ENCODE data around the gene DEPDC5. TPM values are rescaled to one million over a fixed set of nuclear protein-coding genes. Genes with fewer than 3 reads are reported as not detected.
A peak's percentile ranks its signal among the peaks of the same experiment; 100 is the strongest.

Gene DEPDC5
- total RNA-seq, 1 donor from 2014 or later = 39.5 TPM

DNA sequence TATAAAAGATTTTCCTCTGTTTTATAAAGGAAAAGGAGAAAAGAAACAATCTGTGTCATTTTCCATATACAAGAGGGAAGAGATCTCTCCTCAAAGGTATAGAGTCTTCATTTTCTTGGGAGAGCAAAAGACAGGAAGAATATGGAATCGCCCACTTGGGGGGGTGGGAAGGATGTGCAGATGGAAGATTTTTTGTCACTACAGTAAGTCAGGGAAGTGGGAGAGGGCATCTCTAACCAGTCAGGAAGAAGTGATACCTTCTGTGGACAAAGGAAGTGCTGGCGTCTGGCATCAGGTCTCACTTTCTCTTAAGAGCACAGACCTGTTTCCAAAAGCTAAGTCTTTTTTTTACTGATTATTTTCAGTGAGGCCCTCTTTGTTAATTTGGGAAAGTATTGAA lies 5.3 kb upstream of the DEPDC5 start:
- DNase-seq (ENCODE audit: low read depth, low spot score) = no peak
- no peaks in the 10 kb centered on the region for H3K27me3 Mint-ChIP-seq (ENCODE audit: low read depth)
- no peaks in the 10 kb centered on the region for H3K9me3 Mint-ChIP-seq
- TF ChIP-seq, protein P1, sequence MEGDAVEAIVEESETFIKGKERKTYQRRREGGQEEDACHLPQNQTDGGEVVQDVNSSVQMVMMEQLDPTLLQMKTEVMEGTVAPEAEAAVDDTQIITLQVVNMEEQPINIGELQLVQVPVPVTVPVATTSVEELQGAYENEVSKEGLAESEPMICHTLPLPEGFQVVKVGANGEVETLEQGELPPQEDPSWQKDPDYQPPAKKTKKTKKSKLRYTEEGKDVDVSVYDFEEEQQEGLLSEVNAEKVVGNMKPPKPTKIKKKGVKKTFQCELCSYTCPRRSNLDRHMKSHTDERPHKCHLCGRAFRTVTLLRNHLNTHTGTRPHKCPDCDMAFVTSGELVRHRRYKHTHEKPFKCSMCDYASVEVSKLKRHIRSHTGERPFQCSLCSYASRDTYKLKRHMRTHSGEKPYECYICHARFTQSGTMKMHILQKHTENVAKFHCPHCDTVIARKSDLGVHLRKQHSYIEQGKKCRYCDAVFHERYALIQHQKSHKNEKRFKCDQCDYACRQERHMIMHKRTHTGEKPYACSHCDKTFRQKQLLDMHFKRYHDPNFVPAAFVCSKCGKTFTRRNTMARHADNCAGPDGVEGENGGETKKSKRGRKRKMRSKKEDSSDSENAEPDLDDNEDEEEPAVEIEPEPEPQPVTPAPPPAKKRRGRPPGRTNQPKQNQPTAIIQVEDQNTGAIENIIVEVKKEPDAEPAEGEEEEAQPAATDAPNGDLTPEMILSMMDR (conservative IDR thresholded peaks at IDR 0.05) = no peak
- H3K36me3 Mint-ChIP-seq (ENCODE audit: low read depth) = peaks cover 4% of the 10 kb centered on the region
- peaks cover 52% of the 10 kb centered on the region for H3K4me1 Mint-ChIP-seq
- H3K4me3 Mint-ChIP-seq = peak overlapping the region; percentile 92
- peak overlapping the region; percentile 38 for H3K27ac Mint-ChIP-seq (ENCODE audit: unreplicated experiment)

DNA sequence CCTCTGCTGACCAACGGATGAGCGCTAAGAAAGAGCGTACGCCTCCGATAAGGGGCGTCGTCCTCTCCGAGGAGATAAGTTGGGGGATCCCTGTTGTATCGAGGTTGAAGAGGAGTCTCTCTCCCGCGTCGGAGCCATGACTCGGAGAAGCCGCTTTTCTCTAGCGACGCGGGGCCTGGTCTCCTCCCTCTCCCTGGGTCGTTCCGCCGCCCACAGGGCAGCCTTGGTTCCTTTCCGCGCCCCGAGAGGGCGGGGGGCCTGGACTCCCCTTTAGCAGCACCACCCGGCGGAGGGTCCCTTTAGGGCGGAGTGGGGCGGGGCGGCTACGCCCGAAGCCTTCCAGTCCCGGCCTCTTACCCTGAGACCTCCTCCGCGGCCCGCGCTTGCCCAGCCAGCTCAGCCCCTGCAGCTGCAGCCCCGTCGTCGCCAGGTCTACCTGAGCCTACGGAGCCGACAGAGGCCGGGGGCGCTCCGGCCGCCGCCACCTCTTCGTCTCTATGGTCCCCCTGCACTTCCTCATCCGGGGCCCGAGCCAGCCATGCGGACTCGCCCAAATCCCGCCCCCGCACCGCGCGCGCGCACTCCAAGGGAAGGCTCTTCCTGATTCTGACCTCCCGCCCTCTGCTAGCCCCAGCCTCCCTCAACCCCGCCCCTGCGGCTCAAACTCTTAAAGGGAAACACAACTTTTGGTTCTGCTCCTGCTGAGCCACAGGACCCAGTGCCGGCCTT lies 4.0 kb upstream of the DEPDC5 start, which contains the start of gene PRR14L:
Gene PRR14L, minus strand, starts transcription at position 497 of the 729 bp plus-strand sequence. CDS start 11,272 bp downstream, outside the sequence.
- peak within 1 kb of the TSS; percentile 91 for H3K27ac Mint-ChIP-seq (ENCODE audit: unreplicated experiment)
- H3K27me3 Mint-ChIP-seq (ENCODE audit: low read depth) = no peaks in the 10 kb centered on the region
- peaks cover 58% of the 10 kb centered on the region for H3K4me1 Mint-ChIP-seq
- DNase-seq (ENCODE audit: low read depth, low spot score) = peak; percentile 100
- H3K36me3 Mint-ChIP-seq (ENCODE audit: low read depth) = no peaks in the 10 kb centered on the region
- H3K4me3 Mint-ChIP-seq = peak within 1 kb of the TSS; percentile 92
- no peaks in the 10 kb centered on the region for H3K9me3 Mint-ChIP-seq
- TF ChIP-seq, protein P1 (conservative IDR thresholded peaks at IDR 0.05) = no peak

DNA sequence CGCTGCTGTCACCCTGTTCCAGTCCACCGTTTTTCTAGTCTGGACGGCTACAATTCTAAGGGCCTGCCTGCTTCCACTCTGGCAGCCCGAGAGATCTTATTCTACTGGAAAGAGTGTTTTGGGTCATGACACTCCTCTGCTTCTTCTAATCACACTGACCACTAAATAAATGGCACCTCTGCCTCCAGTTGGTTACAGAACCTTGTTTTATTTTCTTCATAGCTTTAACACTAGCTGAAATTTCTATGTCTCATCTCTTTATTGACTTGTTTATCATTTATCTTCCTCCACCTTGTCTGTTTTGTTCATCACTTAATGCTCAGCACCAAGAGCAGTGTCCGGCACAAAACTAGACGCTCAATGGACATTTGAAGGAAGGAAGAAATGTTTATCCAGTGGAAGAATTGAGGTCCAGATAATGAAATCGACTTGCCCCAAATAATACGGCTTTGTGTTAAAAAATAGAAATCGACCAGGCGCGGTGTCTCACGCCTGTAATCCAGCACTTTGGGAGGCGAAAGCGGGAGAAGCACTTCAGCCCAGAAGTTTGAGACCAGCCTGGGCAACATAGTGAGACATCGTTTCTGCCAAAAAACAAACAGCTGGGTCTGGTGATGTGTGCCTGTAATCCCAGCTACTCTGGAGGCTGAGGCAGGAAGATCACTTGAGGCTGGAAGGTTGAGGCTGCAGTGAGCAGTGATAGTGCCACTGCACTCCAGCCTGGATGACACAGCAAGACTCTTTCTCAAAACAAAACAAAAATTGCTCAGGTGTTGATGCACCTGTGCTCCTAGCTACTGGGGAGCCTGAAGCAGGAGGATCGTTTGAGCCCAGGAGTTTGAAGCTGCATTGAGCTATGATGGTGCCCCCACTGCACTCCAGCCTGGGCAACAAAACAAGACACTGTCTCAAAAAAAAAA lies 3.2 kb upstream of the DEPDC5 start:
- peaks cover 63% of the 10 kb centered on the region for H3K4me1 Mint-ChIP-seq
- TF ChIP-seq, protein P1 (conservative IDR thresholded peaks at IDR 0.05) = no peak

DNA sequence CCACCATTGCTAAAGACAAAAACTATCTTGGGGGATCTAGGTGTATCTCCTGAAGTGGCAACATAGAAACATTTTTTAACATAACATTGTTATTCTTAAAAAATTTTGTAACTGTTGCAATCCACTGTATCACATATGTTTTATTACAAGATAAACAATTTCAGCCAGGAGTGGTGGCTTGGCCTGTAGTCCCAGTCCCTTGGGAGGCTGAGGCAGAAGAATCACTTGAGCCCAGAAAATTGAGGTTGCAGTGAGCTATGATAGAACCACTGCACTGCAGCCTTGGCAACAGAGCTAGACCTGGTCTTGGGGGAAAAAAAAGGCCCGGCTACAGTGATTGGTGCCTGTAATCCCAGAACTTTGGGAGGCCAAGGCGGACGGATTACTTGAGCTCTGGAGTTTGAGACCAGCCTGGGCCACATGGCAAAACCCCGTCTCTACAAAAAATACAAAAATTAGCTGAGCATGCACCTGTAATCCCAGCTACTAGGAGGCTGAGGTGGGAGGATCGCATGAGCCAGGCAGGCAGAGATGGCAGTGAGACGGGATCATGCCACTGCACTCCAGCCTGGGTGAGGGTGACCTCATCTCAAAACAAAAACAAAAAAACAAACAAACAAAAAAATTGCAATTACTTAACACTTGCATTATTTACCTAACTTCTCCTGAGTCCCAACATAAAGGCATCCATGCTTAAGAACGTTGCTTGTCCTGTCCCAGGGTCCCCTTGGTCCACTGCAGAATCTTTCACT lies 1.5 kb upstream of the DEPDC5 start:
- H3K27ac Mint-ChIP-seq (ENCODE audit: unreplicated experiment) = peak overlapping the region; percentile 100
- H3K36me3 Mint-ChIP-seq (ENCODE audit: low read depth) = no peaks in the 10 kb centered on the region
- peak overlapping the region; percentile 95 for H3K4me3 Mint-ChIP-seq
- peaks cover 63% of the 10 kb centered on the region for H3K4me1 Mint-ChIP-seq
- H3K9me3 Mint-ChIP-seq = no peaks in the 10 kb centered on the region
- no peak for DNase-seq (ENCODE audit: low read depth, low spot score)
- no peaks in the 10 kb centered on the region for H3K27me3 Mint-ChIP-seq (ENCODE audit: low read depth)
- TF ChIP-seq, protein P1 (conservative IDR thresholded peaks at IDR 0.05) = no peak

More for the DNA sequence above, 3.2 kb upstream of the DEPDC5 start:
- H3K36me3 Mint-ChIP-seq (ENCODE audit: low read depth) = no peaks in the 10 kb centered on the region
- no peaks in the 10 kb centered on the region for H3K9me3 Mint-ChIP-seq
- H3K27me3 Mint-ChIP-seq (ENCODE audit: low read depth) = no peaks in the 10 kb centered on the region
- H3K27ac Mint-ChIP-seq (ENCODE audit: unreplicated experiment) = peak overlapping the region; percentile 75
- DNase-seq (ENCODE audit: low read depth, low spot score) = no peak
- peak overlapping the region; percentile 92 for H3K4me3 Mint-ChIP-seq

Data from neural crest cell (in vitro differentiated cells).